GM10847 (cell line): ENCODE data around the gene UHRF1.
A peak's percentile ranks its signal among the peaks of the same experiment; 100 is the strongest.

Source experiments
- POLR2A ChIP-seq: IDR thresholded peaks from 2 replicates; pipeline ENCODE4 v1.6.1; 2011; ENCODE audit not compliant: insufficient read length; ENCODE audit errors: extremely low read depth

UHRF1 gene

DNA sequence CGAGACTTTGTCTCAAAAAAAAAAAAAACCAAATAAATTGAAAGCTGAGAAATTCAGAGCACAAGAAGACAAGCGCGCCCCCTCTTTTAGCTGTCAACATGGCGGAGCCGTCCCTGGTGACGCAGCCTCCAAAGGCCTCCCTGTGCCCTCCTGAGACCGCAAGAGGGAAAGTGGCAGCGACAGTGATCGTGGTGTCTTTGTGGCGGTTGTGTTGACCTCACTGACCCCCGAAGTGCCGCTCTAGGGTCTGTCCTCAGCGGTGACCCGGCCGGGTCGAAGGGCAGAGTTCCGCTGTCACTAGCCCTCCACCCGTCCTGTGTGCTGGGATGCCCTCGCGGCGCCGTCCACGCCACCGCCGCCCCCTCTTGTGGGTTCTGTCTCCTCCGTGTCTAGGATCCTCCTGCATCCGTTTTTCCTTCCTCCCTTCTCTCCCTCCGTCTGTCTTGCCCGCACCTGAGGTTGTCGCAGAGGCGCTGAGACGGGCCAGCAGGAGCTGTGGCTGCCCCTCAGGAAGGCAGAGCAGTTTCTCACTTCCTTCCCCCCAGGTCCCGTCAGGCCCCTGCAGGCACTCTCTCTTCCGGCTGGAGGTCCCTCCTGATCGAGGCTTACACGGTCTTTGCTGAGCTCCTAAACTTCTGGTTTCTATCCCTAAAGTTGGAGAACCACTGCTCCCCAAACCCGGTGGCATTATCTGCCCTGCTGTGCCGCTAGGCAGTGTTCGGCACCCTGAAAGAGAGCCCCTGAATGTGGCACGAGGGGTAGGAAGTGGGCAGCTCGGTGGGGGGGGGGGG is 7.2 kb downstream of the UHRF1 start:
- peak; percentile 39 for TF ChIP-seq POLR2A

DNA sequence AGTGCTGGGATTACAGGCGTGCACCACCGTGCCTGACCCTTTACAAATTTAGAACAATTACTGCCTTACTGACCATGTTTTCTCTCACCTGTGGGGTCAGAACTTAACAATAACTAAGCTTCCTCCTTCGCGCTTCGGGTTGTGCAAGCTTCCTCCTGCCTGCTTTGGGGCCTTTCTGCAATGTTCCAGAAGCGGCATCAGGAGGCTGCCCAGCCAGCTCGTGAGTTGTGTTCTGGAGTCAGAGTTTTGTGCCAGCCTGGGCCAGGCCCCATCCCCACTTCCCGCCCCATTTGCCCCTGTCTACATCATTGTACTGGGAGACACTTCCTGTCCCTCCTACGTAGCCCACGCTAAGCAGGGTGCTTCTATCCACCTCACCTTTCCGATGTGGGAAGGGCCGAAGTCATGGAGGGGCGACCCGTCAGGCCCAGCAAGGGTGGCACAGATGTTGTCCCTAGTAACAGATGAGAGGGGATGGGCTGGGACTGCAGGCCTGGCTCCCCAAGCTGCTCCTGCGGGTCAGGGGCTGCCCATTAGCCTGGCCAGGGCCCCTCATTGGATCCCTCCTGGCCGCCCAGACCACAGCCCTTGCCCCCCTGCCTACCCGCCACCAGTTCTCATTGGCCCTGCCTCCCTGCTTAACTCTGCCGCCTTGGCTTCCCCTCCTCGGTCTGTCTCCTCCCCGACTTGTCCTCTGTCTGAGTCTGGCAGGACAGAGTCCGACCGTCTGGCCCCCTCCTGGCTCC is 13.4 kb downstream of the UHRF1 start:
- no peak for TF ChIP-seq POLR2A

DNA sequence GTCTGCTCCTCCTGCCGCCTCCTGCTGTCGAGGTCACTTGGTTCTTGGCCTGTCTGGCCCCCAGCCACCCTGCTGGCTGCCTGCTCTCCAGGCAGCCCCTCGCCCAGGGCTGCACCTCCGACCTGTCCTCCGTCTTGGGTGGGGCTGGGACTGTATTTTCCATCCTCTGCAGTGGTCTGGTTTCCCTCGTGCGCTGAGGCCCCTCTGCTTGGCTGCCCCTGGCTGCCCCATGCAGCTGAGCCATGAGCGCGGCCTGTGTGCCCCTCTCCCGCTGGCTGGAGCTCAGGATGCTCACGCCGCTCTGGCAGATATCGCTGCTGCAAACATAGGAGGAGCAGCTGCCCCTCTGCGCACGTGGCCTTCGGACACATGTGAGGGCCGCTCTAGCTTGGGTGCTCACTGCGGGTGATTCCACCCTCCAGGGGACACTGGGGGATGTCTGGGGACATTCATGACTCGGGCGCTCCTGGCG is 14.0 kb downstream of the UHRF1 start:
- no peak for TF ChIP-seq POLR2A

DNA sequence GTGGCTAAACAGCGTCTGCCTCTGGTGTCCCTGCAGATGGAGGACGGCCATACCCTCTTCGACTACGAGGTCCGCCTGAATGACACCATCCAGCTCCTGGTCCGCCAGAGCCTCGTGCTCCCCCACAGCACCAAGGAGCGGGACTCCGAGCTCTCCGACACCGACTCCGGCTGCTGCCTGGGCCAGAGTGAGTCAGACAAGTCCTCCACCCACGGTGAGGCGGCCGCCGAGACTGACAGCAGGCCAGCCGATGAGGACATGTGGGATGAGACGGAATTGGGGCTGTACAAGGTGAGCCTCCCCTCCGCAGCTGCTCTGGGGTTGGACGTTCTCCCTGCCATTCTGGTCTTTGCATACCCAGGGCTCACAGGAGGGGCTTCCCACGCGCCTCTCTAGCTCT is 19.9 kb downstream of the UHRF1 start:
- no peak for TF ChIP-seq POLR2A

DNA sequence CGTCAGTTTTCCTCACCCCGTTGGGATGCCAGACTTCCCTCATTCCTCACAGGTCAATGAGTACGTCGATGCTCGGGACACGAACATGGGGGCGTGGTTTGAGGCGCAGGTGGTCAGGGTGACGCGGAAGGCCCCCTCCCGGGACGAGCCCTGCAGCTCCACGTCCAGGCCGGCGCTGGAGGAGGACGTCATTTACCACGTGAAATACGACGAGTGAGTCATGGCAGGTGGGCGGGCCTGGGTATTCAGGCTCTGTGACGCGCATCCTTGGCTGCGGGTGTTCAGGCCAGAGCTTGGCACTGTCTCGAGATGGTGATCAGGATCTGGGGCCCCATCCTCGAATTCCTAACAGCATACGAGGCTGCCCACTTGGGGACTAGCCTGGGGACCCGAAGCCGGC is 21.4 kb downstream of the UHRF1 start:
- TF ChIP-seq POLR2A, result no peak

DNA sequence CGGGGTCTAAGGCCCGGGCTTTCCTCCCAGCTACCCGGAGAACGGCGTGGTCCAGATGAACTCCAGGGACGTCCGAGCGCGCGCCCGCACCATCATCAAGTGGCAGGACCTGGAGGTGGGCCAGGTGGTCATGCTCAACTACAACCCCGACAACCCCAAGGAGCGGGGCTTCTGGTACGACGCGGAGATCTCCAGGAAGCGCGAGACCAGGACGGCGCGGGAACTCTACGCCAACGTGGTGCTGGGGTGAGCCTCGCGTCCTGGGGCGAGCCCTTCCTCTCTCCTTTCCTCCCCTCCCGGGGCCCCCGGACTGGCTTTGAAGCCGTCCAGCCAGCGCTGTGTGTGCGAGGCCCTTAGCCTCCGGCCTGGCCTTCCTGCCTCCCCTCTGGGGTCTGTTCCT is 23.4 kb downstream of the UHRF1 start:
- TF ChIP-seq POLR2A, result no peak

DNA sequence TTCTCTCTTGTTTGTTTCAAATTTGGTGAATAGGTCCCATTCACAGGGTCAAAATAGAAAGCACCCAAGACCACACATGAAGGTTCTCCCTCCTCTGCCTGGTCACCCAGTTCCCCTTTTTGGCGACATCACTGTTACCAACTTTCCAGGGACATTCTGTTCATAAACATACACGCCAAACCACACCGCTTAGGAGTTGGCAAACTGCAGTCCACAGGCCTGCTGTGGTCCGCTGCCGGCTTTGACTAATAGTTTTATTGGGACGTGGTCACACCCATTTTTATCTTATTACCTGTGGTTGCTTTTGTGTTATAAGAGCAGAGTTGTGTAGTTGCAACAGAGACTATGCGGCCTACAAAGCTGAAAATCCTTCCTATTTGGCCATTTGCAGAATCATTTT is 24.2 kb downstream of the UHRF1 start:
- no peak for TF ChIP-seq POLR2A

DNA sequence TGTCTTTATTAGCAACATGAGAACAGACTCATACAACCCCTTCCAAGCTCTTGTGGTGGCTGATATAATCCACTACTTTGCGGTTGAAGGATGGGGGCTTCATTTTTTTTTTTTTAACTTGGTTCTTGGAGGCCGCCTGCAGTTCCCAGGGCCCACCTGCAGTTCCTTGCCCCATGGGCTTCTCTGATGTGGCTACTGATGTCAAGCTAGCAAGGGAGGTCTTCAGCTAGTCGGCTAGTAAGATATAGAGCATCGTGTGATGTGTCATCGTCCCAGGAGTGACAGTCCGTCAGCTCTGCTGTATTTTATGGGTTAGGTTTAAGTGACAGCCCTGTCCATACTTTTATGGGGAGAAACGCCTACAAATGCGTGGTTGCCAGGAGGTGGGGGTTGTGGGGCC is 26.1 kb downstream of the UHRF1 start:
- TF ChIP-seq POLR2A, result no peak

DNA sequence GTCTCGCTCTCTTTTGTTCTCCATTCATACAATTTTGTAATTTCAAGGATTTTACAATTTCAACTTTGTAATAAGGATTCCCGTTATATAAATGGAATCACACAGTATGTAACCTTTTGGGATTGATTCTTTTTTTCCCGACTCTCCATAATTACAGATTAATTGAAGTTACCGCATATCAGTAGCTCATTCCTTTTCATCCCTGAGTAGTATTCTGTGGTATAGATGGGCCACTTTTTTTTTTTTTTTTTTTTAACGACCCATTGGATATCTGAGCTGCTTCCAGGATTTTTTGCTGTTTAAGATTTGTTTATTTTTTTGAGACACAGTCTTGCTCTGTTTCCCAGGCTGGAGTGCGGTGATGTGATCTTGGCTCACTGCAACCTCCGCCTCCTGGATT is 27.8 kb downstream of the UHRF1 start:
- TF ChIP-seq POLR2A, result no peak

DNA sequence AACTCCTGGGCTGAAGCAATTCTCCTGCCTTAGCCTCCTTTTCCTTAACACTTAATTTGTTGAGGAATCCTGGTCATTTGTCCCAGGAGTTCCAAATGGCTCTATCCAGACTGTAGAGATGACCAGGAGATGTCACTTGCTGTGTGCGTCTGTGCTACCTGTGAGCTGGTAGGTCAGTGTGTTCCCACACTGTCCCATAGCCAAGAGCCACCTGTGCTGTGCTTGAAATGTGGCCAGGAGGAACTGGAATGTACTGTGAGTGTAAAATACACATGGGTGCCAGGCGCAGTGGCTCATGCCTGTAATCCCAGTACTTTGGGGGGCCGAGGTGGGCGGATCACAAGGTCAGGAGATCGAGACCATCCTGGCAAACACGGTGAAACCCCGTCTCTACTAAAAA is 30.2 kb downstream of the UHRF1 start:
- no peak for TF ChIP-seq POLR2A

DNA sequence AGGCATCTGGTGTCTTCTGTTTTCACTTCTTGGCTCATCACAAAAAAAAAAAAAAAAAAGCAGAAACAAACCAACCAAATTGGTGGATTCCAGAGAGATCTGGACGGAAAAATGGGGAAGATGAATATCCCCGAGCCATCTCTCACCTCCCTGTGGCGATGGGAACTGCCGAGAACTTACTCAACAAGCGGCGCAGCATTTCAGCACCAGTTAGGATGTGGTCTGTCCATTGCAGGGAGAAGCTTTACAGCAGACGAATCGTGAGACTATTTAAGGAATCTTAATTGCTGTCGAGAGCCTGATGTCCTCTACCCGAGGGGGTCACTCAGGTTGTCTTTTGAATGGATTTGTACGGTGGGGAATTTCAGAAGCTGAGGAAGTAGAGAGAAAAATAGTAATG is 42.4 kb downstream of the UHRF1 start:
- no peak for TF ChIP-seq POLR2A

DNA sequence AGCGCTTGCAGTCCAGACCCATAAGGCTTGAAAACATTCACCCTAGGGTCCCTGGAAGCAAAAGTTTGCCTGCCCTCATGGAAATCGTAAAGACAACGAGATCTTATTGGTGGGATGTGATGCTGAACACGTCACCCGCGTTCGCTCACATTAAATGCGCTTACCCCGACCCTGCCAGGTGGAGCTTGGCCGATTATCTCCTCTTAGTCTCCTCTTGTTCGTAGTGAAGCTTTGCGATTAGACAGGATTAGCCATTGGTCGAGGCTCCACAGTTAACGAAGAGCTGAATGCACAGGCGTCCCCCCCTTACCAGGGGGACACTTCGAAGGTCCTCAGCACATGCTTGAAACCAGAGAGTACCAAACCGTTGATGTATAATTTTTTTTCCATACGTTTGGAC is 43.6 kb downstream of the UHRF1 start:
- no peak for TF ChIP-seq POLR2A

DNA sequence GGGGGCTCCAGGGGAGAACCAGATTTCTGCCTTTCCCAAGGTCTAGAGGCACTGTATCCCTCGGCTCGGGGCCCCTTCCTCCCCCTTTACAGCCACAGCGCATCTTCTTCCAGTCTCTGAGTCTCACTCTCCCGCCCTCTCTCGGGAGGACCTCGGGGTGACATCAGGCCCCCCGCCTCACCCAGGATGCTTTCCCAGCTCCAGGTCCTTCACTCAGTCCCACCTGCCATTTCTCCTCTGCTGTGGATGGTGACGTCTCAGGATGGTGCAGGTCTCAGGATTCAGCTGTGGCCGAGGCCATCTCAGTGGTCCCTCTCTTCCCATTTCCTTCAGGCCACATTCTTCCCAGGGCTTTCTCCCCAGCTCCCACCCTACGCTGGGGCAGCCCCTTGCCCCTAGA is 46.0 kb downstream of the UHRF1 start:
- no peak for TF ChIP-seq POLR2A

DNA sequence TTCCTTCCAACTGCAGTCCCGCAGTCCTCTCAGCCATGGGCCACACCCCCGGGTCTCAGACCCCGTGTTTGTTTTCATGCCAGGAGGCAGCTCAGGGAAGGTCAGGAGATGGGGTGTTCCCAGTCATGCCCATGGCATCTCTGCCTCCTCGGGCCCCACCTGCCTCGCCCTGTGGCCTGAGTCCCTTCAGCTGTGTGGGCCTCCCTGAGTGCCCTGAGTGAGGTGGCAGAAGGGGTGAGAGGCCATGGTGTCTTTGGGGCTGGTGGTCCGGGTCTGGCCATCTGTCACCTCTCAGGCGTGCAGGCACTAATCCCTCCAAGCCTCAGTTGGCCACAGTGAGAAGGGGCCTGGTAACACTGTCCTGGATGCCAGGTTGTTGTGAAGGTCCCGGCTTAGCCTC is 48.7 kb downstream of the UHRF1 start:
- TF ChIP-seq POLR2A, result no peak

DNA sequence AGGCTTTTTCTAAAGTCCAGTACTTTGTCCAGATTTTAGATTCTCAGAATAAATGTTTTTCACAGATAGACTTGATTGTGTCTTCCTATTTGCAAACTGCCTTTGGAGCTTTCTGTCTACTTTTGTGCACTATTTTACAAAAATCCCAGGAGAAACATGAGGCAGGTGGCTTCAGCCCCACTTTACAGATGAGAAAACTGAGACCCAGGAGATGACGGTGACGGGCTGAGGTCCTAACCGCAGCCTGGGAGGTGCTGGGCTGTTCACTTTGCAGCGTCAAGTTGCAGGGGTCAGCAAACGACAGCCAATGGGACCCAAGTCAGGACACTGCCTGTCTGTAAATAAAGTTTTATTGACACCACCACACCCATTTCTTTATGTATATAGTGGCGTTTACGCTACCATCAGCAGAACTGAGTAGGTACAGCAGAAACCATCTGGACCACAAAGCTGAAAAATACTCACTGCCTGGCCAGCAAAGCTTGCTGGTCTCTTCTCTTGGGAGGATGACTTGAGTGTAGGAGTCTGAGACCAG is 52.9 kb downstream of the UHRF1 start:
- TF ChIP-seq POLR2A, result no peak

DNA sequence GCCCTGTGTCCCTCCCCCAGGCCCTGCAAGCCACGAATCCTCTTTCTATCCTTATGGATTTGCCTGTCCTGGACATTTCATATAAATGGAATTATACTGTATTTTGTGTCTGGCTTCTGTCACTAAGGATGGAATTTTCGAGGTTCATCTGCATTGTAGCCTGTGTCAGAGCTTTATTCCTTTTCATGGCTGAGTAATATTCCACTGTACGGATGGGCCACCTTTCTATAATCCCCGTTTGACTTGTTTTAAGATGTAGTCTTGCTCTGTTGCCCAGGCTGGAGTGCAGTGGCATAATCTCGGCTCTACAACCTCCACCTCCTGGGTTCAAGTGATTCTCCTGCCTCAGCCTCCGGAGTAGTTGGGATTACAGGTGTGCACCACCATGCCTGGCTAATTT is 55.8 kb downstream of the UHRF1 start:
- TF ChIP-seq POLR2A, result no peak

DNA sequence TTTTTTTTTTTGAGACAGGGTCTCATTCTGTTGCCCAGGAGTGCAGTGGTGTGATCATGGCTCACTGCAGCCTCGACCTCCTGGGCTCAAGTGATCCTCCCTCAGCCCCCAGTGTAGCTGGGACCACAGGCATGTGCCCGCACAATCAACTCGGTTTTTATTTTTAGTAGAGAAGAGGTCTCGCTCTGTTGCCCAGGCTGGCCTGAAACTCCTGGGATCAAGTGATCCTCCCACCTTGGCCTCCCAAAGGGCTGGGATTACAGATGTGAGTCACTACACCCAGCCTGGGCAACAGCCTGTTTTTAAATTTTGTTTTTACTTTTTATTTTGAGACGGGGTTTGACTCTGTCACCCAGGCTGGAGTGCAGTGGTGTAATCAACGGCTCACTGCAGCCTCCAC is 57.3 kb downstream of the UHRF1 start:
- no peak for TF ChIP-seq POLR2A
